GM21825 (cell line): ENCODE results near the gene SEL1L.
"Not testable (repeated sequence)": the region's sequence is repeated elsewhere in the genome, so short reads cannot be mapped to it uniquely, and the experiment has no call there.

Experiments
- ATAC-seq: cut with Tn5 transposase; IDR thresholded peaks from one replicate; pipeline ENCODE4 v1.9.1; 2021; ENCODE audit warnings: mild to moderate bottlenecking, moderate library complexity; ENCODE audit not compliant: unreplicated experiment

SEL1L gene

DNA sequence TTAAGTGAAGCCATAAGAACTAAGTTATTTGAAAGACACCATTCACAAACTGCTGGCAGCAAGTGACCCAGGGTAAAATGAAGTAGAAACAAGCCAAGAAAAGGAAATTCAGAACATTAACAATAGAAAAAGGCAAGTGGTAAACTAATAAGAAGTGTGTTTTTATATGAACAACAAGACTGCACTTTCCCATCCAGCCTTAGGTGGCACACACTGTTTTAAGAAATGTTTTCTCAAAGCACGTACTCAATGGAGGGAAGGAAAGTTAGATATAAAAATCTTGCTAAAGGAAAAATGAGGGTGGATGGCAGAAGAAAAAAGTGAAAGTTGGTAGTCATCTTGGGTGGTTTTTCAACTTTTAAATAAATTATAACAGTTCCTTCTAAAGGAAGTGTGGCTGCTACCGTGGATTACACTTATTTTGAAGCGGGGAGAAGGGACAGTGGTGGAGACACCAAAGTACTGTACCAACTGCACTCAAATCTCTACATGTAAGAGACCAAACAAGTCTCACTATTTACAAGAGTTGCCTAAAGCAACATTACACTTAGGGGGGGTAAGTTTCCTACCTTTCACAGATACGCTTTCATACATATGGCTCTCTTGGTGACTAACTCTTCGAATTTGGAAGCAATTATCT is 58.8 kb downstream of the SEL1L start:
- no peak for ATAC-seq

DNA sequence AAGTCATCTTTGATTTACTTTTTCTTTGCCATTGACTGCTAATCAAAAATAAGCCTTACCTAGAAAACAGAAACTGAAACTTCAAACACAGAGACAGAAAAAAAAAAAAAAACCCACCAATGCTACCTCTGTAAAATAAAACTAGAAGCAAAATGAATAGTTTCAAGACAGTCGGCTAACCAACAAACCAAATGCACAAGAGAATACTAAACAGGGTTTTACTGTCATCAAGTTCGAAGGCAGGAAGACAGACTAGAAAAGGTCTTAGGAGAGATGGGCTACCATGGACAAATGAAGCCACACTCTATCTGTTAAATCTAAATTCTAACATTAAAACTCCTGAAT is 59.5 kb downstream of the SEL1L start:
- ATAC-seq, result peak; percentile 50

DNA sequence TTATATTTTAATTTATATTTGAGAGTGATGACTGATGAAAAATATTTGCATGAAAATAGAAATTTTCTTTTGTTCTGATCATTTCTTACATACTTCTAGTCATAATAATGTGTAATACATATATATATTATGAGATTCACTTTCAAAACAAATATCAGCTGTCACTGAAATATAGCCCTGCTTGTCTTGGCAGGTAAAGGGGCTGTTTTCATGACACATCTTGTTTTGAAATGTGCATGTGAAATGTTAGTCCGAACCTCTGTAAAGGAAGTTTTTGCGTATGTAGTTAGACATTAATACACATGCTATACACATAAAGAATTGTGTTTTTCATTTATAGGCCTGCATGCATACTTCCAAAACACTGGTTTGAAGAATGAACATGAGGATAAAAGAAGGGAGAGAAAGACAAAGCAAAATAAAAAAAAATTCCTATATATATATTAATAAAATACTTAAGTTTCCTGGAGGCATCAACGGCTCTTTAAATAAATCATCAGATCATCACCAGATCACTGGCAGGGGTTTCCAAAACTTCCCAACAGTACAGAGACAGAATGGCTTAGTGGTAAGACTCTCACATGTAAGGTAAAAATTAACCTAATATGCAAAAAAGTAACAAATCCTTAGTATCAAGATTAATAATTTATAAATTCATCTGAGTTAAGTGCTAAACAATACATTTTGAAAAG is 60.1 kb downstream of the SEL1L start:
- peak; percentile 42 for ATAC-seq

DNA sequence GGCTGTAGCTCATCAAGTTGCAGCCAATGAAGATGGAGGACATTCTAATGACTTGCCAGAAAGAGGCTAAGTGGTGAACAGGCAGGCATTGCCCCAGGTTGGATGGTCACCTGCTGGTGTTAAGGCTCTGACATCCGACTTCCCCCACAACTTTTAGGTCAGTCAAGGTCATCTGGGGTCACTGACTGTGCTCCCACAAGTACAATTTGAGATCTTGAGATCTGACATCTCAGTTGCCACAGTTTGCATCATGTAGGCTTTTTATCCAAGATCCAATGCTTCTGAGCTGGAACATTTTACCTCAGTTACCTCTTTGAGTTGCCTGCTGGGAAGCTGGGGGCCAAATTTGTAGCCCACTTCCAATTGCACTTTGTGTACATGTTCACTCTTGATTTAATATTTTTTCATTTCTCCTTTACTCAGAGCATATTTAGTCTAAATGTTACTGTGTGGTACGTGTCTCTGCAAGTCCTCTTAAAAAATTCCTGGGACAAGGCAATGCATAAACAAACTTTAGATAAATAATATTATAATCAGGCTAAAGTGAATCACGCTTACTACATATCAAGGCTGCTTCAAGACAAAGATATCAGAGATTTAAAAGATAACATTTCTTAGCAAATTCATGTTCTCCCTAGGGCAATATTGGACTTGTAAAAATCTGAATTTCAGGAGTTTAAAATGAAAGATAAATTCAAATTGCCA is 61.4 kb downstream of the SEL1L start:
- ATAC-seq, result no peak

DNA sequence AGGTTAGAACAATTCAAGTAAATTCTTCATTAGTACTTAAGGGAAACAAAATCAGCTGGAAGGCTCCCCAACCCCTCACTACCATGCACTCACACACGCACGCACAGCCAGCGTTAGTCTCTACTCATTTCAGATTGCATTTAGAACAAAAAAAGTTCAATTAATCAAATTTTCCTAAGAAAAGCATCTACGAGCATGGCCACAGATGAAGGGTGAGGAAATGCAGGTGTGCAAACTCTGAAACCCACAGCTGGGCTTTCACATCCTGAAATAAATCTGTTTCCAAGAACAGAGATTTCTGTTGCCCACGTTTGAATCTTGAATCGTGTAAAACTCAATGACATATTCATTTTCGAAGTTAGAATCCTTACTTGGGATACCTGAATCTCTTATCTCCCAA is 62.6 kb downstream of the SEL1L start:
- peak; percentile 26 for ATAC-seq

DNA sequence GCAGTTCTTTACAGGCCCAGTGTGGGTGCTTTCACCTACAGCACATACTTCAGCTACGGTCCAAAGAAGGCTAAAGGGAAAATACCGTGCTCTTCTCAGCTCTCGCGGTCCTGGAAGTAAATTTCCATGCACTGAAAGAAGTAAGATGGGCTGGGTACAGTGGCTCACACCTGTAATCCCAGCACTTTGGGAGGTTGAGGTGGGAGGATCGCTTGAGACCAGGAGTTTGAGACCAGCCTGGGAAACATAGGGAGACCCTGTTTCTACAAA is 63.2 kb downstream of the SEL1L start:
- peak; percentile 26 for ATAC-seq

DNA sequence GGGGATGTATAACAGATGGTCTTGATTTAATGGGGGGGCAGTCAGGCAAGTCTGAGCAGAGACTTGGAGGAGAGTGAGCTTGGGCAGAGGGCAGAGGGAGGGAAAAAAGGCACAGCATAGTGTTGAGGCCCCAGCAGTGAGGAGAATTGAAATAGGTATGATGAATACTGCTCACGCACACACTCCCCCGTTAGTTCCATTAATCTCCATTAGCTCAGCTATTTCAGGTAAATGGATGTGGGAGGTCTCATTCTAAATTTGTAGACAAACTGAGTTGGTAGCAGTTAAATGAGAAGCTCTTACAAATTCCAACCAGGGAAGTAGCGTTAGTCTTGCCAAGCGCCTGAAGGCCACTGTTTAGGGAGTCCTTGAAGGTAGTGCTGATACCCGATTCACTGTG is 66.8 kb downstream of the SEL1L start:
- no peak for ATAC-seq

DNA sequence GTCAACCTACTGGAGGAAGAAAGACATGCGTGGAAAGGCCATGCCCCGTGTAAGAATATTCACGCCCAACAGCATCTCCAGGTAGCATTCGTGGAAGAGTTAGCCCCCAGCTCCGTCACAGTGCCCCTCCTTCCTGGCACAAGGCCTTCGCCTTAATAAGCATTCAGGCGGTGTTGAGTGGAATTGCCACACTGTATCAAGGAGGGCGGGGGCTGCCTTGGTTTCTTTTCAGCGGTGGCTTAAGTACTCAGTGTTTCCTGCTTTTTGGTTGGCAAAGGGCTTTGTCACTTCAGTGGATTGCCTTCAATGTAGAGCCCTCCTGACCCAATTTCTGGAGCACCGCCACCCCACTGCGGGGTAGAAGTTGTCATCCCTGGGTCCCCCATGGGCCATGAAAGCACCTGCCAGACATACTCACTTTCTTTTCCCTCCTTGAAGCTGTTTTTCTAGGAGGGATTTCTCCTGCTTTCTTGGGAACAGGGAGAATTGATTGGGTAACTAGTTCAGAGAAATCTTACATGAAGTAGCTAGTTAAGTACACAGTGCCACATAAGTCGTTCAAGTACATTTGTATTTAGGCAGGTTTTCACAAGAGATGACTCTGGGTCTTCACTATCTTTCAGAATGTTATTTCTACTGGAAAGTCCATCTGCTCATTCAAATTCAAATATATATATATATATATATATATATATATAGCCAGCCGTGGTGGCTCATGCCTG is 68.0 kb downstream of the SEL1L start:
- ATAC-seq, result no peak

DNA sequence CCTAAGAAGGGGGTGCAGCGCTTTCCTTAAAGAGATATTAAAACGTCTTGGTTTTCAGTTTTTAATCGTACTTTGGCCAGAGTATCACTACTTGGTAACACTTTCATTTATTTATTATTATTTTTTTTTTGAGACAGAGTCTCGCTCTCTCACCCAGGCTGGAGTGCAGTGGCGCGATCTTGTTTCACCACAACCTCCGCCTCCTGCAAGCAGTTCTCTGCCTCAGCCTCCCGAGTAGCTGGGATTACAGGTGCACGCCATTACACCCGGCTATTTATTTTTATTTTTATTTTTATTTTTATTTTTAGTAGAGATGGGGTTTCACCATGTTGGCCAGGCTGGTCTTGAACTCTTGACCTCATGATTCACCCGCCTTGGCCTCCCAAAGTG is 68.7 kb downstream of the SEL1L start:
- ATAC-seq, result not testable (repeated sequence)

DNA sequence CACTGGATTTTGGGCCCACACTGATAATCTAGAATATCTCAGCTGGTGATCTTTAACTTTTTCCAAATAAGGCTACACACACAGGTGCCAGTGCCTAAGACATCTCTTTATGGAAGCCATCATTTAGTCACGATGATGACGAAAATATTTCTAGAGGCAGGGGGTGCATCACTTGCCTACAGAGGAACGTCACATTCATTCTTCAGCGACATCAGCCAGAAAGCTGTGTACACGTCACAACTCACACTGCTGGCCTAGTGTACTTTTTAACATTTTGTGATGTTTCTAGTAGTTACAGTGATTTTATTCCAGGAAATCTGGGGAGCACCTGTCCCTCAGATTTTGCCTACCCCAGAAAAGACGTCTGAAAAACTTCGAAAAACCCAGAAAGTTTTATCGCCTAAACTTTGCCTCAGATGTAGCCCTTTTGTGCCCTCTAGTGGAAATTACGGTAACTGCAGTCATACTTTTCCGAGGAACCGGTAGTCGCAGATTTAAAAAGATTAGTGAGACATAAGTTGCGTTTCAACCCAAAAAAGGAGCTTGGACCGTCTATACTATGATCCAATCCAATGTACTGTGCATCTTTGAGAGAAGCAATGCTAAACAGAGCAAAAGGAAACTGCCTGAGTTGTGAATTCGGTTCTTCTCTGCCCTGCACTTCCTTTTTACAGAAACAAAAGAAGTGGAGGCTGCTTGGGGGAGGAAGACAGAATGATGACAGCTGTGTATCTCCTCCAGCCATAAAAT is 69.2 kb downstream of the SEL1L start:
- peak; percentile 68 for ATAC-seq

DNA sequence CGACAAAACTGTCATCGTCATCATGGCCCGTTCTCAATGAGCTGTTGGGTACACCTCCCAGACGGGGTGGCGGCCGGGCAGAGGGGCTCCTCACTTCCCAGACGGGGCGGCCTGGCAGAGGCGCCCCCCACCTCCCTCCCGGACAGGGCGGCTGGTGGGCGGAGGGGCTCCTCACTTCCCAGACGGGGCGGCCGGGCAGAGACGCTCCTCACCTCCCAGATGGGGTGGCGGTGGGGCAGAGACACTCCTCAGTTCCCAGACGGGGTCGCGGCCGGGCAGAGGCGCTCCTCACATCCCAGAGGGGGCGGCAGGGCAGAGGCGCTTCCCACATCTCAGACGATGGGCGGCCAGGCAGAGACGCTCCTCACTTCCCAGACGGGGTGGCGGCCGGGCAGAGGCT is 71.3 kb downstream of the SEL1L start:
- ATAC-seq, result not testable (repeated sequence)

DNA sequence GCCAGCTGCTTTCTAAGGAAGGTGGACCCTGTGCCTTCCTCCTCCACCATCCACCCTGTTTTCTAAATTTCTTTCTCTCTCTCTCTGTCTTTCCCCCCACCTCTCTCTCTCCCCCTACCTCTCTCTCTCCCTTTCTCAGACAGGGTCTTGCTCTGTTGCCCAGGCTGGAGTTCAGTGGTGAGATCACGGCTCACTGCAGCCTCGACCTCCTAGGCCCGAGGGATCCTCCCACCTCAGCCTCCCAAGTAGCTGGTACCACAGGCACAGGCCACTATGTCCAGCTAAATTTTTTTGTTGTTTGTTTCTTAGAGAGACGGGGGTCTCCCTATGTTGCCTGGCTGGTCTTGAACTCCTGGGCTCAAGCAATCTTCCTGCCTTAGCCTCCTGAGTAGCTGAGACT is 73.7 kb downstream of the SEL1L start:
- ATAC-seq, result no peak

DNA sequence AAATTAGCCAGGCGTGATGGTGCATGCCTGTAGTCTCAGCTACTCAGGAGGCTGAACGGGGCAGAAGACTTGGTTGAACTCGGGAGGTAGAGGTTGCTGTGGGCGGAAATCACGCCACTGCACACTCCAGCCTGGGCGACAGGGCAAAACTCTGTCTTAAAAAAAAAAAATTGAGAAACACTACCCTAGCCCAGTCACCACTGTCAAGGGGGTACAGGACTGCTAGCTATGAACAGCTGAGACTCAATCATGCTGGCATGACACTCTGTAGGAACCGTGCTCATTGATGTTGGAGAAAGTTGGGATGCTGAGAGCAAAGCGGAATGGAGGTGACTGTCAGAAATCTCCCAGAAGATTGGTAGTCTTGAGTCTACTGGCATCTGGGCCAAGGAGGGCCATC is 75.3 kb downstream of the SEL1L start:
- ATAC-seq, result no peak

DNA sequence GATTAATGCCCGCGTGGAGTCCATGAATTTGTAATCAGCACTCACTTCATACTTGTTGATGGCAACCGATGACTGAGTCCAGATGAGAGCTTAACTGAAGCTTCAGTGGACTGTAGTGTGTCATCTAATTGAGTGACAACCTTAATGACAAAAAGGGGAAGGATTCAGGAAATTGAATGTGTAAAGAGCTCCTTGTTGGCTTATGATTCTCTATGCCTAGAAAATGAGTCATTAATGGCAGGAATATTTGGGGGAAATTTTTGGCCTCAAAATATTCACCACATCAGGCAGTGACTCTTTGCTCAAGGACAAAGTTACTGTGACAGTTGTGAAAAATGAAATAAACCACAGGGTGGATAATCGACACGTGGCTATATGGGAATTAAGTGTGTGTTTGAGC is 78.3 kb downstream of the SEL1L start:
- peak; percentile 21 for ATAC-seq

DNA sequence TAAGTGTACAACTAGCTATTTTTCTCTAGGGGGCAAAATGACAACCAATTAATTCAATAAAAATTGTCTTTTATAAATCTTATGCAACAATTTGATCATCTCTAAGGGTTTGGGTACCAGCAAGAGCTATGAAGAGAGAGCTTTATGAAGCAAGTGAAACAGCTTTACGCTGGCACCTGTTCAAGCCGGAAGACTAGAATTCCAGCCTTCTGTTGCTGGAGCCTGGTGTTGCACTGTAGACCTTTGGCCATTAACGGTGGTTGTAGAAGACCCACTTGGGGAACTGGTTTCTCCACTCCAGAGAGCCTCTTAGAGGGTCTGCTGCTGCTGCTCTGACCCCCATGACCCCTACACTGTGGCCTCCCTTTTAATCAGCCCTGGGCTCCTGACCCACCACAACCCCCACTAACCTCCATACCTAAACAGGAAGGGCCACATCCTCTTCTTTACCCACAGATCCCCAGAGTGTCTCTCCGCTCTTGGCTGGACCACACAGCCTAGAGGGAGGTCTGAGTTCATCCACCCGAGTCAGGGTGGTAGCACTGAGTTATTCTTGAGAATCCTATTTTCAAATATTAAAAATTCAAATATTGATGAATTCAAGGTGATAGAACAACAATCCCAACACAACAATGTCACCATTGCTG is 79.0 kb downstream of the SEL1L start:
- peak; percentile 81 for ATAC-seq

DNA sequence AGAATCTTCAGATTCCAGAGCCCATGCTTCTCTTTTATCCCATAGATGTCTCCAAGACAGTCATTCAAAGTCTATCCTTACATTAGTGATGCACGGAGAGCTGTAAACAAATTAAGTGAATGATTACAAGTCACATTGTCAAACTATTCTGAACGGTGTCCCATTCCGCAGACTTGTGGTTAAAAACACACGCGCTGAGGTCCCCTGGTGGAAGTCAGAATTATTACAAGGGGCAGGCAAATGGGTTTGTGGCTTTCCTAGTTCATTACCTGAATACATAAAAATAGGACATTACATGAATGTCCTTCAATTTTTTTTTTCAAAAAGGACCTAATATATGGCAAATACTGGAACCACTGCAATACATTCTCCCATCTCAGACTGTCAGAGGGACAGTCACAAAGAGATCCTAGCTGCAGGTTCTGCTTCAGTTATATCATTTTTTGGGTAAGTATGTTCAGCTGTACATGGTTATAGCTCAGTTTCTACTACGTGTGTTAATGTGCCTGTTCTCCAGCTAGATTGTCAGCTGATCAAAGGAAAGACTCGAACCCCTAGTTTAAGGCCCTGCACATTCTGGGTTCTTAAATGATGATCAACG is 80.4 kb downstream of the SEL1L start:
- peak; percentile 64 for ATAC-seq

DNA sequence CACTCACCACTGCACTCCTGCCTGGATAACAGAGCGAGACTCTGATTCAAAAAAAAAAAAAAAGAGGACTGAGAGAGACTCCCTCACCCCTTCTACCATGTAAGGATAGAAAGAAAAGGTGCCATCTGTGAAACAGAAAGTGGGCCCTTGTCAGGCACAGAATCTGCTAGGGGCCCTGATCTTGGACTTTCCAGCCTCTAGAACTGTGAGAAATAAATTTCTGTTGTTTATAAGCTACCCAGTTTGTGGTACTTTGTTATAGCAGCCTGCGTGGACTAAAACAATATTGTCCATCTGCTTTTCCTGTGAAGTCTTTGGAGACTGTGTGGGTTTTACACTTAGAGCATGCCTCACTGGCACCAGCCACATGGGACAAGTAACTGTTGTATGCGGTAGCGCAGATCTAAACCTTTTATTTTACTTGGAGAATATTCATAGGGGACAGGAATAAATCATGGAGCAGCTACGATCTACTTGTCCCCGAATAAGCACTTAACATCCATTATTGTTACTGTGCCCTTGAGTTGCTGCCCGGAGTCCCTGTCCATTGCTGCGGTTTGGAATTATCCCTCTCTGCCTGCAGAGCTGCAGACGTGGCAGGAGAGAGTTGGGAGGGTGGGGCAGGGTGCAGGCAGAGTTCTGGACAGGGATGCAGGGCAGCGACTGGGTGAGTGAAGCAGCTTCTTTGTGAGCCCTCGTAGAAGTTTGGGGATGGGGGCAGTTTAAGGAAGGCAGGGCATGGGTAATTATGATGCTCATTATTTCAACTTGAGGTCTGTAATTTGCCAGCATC is 81.1 kb downstream of the SEL1L start:
- ATAC-seq, result no peak

DNA sequence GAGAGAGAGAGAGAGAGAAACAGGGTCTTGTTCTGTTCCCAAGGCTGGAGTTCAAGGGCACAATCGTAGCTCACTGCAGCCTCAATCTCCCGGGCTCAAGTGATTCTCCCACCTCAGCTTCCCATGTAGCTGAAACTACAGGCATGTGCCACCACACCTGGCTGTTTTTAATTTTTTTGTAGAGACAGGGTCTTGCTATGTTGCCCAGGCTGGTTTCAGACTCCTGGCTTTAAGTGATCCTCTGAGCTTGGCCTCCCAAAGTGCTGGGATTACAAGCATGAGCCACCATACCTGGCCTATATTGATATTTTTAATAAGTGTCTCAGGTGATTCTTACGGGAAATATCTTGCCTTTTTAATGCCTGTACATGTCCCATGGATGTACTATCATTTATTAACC is 82.7 kb downstream of the SEL1L start:
- ATAC-seq, result no peak

DNA sequence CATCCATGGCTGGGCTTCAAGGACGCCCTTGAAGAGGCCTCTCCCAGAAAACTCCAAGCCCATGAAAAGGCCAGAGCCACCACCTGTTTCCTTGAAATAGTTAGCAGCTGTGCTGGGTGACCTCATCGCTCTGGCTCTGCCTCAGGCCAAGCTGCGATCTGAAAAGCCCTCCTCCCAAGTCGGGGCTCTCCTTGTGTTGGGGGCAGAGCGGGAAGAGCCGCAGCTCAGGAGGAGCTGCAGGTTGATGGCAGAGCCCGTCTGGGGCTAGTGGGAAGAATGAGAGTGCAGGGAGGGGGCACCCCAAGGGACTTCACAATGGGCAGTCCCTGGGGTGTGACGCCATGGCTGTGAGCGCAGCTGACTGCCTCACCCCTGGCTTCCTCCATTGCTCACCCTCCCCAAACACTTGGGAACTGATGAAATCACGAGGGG is 83.5 kb downstream of the SEL1L start:
- no peak for ATAC-seq

DNA sequence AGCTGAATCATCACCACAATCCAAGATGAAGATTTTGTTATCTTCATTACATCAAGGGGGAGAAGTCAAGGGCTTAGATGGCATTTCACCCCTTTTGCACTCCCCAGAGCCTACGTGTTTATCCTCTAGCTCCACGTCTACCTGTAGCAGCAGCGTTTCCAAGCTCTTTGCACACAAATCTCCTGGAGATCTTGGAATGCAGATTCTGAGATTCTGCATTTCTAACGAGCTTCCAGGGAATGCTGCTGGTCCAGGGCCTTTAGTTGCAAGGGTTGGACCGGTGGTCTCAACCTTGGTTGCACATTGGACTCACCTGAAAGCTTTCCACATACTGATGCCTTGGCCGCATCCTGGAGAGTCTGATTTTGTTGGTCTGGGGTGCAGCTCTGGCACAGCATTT is 84.1 kb downstream of the SEL1L start:
- no peak for ATAC-seq
